Glutamatergic neuron (in vitro differentiated cells): ENCODE measurements around the gene SRSF2. TPM values are rescaled to one million over a fixed set of nuclear protein-coding genes. Genes with fewer than 3 reads are reported as not detected.

ENCODE experiments used
- DNase-seq: peaks from one replicate; pipeline ENCODE4 v3.0.0; 2022
- H3K27ac Mint-ChIP-seq: one replicate; pipeline ENCODE4 v1.8.0; 2020; ENCODE audit warnings: mild to moderate bottlenecking, mixed read lengths, inconsistent platforms; ENCODE audit not compliant: unreplicated experiment
- H3K27me3 Mint-ChIP-seq: one replicate; pipeline ENCODE4 v1.8.0; 2020; ENCODE audit warnings: mild to moderate bottlenecking, moderate library complexity, mixed read lengths, inconsistent platforms; ENCODE audit not compliant: unreplicated experiment
- H3K36me3 Mint-ChIP-seq: one replicate; pipeline ENCODE4 v1.8.0; 2020; ENCODE audit warnings: mild to moderate bottlenecking, mixed read lengths, inconsistent platforms; ENCODE audit not compliant: unreplicated experiment
- H3K4me1 Mint-ChIP-seq: one replicate; pipeline ENCODE4 v1.8.0; 2020; ENCODE audit warnings: mild to moderate bottlenecking, low read depth, mixed read lengths, inconsistent platforms; ENCODE audit not compliant: unreplicated experiment
- H3K4me3 Mint-ChIP-seq: one replicate; pipeline ENCODE4 v1.8.0; 2020; ENCODE audit warnings: mild to moderate bottlenecking, mixed read lengths, inconsistent platforms; ENCODE audit not compliant: unreplicated experiment
- H3K9me3 Mint-ChIP-seq: one replicate; pipeline ENCODE4 v1.8.0; 2020; ENCODE audit warnings: mild to moderate bottlenecking, moderate library complexity, mixed read lengths, inconsistent platforms; ENCODE audit not compliant: unreplicated experiment
- CTCF ChIP-seq: fragments of 200-600 bp; sonication (generic); IDR thresholded peaks from one replicate; pipeline ENCODE4 v1.5.0; 2021; ENCODE audit not compliant: partially characterized antibody, unreplicated experiment
- total RNA-seq: library from RNA; stranded (reverse); fragmentation: NEBNext Ultra II Directional; extraction: Animal tissue kit (Norgen Biotek cat#: 25700); gene quantifications from one replicate; pipeline ENCODE4 v1.2.1, GENCODE V29; 2021; ENCODE audit not compliant: unreplicated experiment

SRSF2 gene
- total RNA-seq, 1 donor from 2014 or later, result 188 TPM

- H3K27me3 Mint-ChIP-seq, result peaks cover 4% of the 10 kb centered on the region
- no peak for DNase-seq
- H3K4me3 Mint-ChIP-seq, result peak overlapping the region; percentile 49
- peaks cover 10% of the 10 kb centered on the region for H3K9me3 Mint-ChIP-seq
- no peak for TF ChIP-seq CTCF
- H3K27ac Mint-ChIP-seq, result peak overlapping the region; percentile 62
- peaks cover 34% of the 10 kb centered on the region for H3K4me1 Mint-ChIP-seq
- H3K36me3 Mint-ChIP-seq, result no peaks in the 10 kb centered on the region
Measured at GRCh38 chr17:76691379-76692191, 45.5 kb downstream of the SRSF2 start.

- H3K4me1 Mint-ChIP-seq, result peaks cover 35% of the 10 kb centered on the region
- H3K9me3 Mint-ChIP-seq, result peaks cover 7% of the 10 kb centered on the region
- no peak for DNase-seq
- no peaks in the 10 kb centered on the region for H3K36me3 Mint-ChIP-seq
- no peak overlapping the region for H3K27ac Mint-ChIP-seq
- peaks cover 6% of the 10 kb centered on the region for H3K27me3 Mint-ChIP-seq
- TF ChIP-seq CTCF, result no peak
- H3K4me3 Mint-ChIP-seq, result no peak overlapping the region
Measured at GRCh38 chr17:76690596-76691280, 46.4 kb downstream of the SRSF2 start.

- DNase-seq, result no peak
- H3K4me3 Mint-ChIP-seq, result no peak overlapping the region
- peaks cover 31% of the 10 kb centered on the region for H3K4me1 Mint-ChIP-seq
- no peak for TF ChIP-seq CTCF
- peaks cover 5% of the 10 kb centered on the region for H3K9me3 Mint-ChIP-seq
- no peaks in the 10 kb centered on the region for H3K36me3 Mint-ChIP-seq
- H3K27me3 Mint-ChIP-seq, result peaks cover 4% of the 10 kb centered on the region
- no peak overlapping the region for H3K27ac Mint-ChIP-seq
Measured at GRCh38 chr17:76689859-76690258, 47.3 kb downstream of the SRSF2 start.

- Mint-ChIP-seq H3K4me3 (no peak overlapping the region), H3K4me1 (peaks cover 34% of the 10 kb centered on the region), H3K36me3 (no peaks in the 10 kb centered on the region), H3K9me3 (peaks cover 5% of the 10 kb centered on the region), H3K27ac (no peak overlapping the region), H3K27me3 (peaks cover 4% of the 10 kb centered on the region)
- no peak for DNase-seq
- no peak for TF ChIP-seq CTCF
Measured at GRCh38 chr17:76688165-76688622, 48.9 kb downstream of the SRSF2 start.
